HCT116 (cell line): ENCODE measurements around the gene PRMT7. TPM values are rescaled to one million over a fixed set of nuclear protein-coding genes. Genes with fewer than 3 reads are reported as not detected.

Experiments used
- ATAC-seq: fragments of 200-7000 bp; cut with Tn5 transposase; 2 replicates; pipeline ENCODE4 v1.9.1; 2020; ENCODE audit warnings: mild to moderate bottlenecking, moderate library complexity
- BruUV-seq: library from RNA; stranded (reverse); fragments of 400-500 nt; replicated peaks from 2 replicates; lab custom pipeline; 2021; lab: Mats Ljungman, UMichigan
- CTCF ChIA-PET: fragments of 300-600 bp; sonication (Branson Sonifier 250); formaldehyde crosslinking; loops from one replicate; lab custom pipeline; 2021; ENCODE audit warnings: antibody characterized with exemption; lab: Charles Lee
- POLR2A ChIA-PET: fragments of 300-600, 350-600 bp; sonication (Branson Sonifier 250); formaldehyde crosslinking; loops from one replicate; lab custom pipeline; 2021; ENCODE audit warnings: antibody characterized with exemption; lab: Charles Lee
- RAD21 ChIA-PET, 2 experiments: fragments of 300-600 bp; sonication (Branson Sonifier 250); formaldehyde crosslinking; loops; one replicate each; lab custom pipeline; 2023; ENCODE audit warnings: low total read pairs in 2 of 2; ENCODE audit not compliant: uncharacterized antibody in 2 of 2, unreplicated experiment in 2 of 2, low non-redundant PET in 1 of 2; lab: Charles Lee
- DNase-seq: peaks from one replicate; pipeline ENCODE4 v3.0.0-alpha.2; 2010; ENCODE audit warnings: low read depth, low spot score
- H2AFZ ChIP-seq: fragments of 200-600 bp; shearing (Covaris generic), sonication (generic); 2 replicates; pipeline ENCODE4 v1.6.1; 2017; ENCODE audit warnings: low read depth, mixed run types, mixed read lengths, antibody characterized with exemption, low read length; ENCODE audit not compliant: poor library complexity, severe bottlenecking
- H3K27ac ChIP-seq: 2 replicates; pipeline ENCODE4 v1.5.1; 2012; ENCODE audit warnings: low read depth, low read length
- H3K27me3 ChIP-seq: fragments of 200-600 bp; sonication (generic); 2 replicates; pipeline ENCODE4 v1.6.1; 2016; ENCODE audit warnings: mixed run types, low read length, mixed read lengths; ENCODE audit not compliant: insufficient read depth
- H3K36me3 ChIP-seq, 2 experiments: fragments of 200-500 bp in 1 of 2; fragments of 200-600 bp in 1 of 2; sonication (Bioruptor generic) in 1 of 2; sonication (generic) in 1 of 2; 2 replicates each; pipeline versions ENCODE4 v1.5.1 to v1.6.1; 2014 to 2016; ENCODE audit warnings: low read length in 2 of 2, inconsistent platforms in 1 of 2, mixed read lengths in 1 of 2, mixed run types in 1 of 2; ENCODE audit not compliant: insufficient read depth in 2 of 2, control insufficient read depth in 1 of 2
- H3K4me1 ChIP-seq, 2 experiments: fragments of 200-600 bp in 1 of 2; sonication (generic) in 1 of 2; 2 replicates each; pipeline versions ENCODE4 v1.5.1 to v1.6.1; 2012 to 2017; ENCODE audit warnings: low read length in 2 of 2, inconsistent platforms in 1 of 2, mild to moderate bottlenecking in 1 of 2, mixed read lengths in 1 of 2, mixed run types in 1 of 2, moderate library complexity in 1 of 2; ENCODE audit not compliant: insufficient read depth in 2 of 2, control insufficient read depth in 1 of 2
- H3K4me2 ChIP-seq: fragments of 200-600 bp; sonication (generic); 2 replicates; pipeline ENCODE4 v1.6.1; 2017; ENCODE audit warnings: mixed run types, low read length, mixed read lengths
- H3K4me3 ChIP-seq, 2 experiments: fragments of 200-600 bp in 1 of 2; sonication (generic) in 1 of 2; replicated peaks in 1 of 2; 2 replicates each; pipeline ENCODE4 v1.5.1; 2011 to 2016; ENCODE audit warnings: low read length in 2 of 2, control low read depth in 1 of 2, low read depth in 1 of 2, mild to moderate bottlenecking in 1 of 2, mixed read lengths in 1 of 2, mixed run types in 1 of 2
- H3K79me2 ChIP-seq: fragments of 200-600 bp; sonication (generic); 2 replicates; pipeline ENCODE4 v1.6.1; 2017; ENCODE audit warnings: mild to moderate bottlenecking, mixed run types, low read length, moderate library complexity, mixed read lengths; ENCODE audit not compliant: insufficient read depth
- H3K9ac ChIP-seq: fragments of 200-600 bp; sonication (generic); 2 replicates; pipeline ENCODE4 v1.6.1; 2016; ENCODE audit warnings: low read length, mixed read lengths
- H3K9me2 ChIP-seq: fragments of 200-600 bp; sonication (generic), shearing (Covaris generic); 2 replicates; pipeline ENCODE4 v1.6.1; 2017; ENCODE audit warnings: mixed run types, mild to moderate bottlenecking, moderate library complexity; ENCODE audit not compliant: insufficient read depth
- H3K9me3 ChIP-seq, 2 experiments: fragments of 200-500 bp in 1 of 2; fragments of 200-600 bp in 1 of 2; sonication (Bioruptor generic) in 1 of 2; sonication (generic) in 1 of 2; 2 replicates each; pipeline ENCODE4 v1.6.1; 2014 to 2017; ENCODE audit warnings: low read length in 2 of 2, mixed read lengths in 2 of 2, inconsistent platforms in 1 of 2, low read depth in 1 of 2, mild to moderate bottlenecking in 1 of 2, mixed run types in 1 of 2, moderate library complexity in 1 of 2; ENCODE audit not compliant: control insufficient read depth in 1 of 2, insufficient read depth in 1 of 2
- H4K20me1 ChIP-seq: fragments of 200-600 bp; sonication (generic), shearing (Covaris generic); 2 replicates; pipeline ENCODE4 v1.6.1; 2017; ENCODE audit warnings: mixed run types, mild to moderate bottlenecking, moderate library complexity; ENCODE audit not compliant: insufficient read depth
- intact Hi-C: fragments of 100-400 bp; cut with micrococcal nuclease; formaldehyde crosslinking; loops from 2 replicates; pipeline ENCODE4 v1.10.0; 2022
- total RNA-seq: library from RNA; stranded (reverse); gene quantifications from one replicate; pipeline ENCODE4 v1.2.1, GENCODE V29; 2021; ENCODE audit not compliant: unreplicated experiment
- TF ChIP-seq, protein P1 (sequence below): IDR thresholded peaks from 2 replicates; pipeline ENCODE4 v1.6.1; 2012; ENCODE audit warnings: low read depth
- TF ChIP-seq, protein P2 (sequence below): IDR thresholded peaks from 2 replicates; pipeline ENCODE4 v1.6.1; 2012

PRMT7 gene
- total RNA-seq, 1 experiment from 2014 or later = 34.4 TPM

DNA sequence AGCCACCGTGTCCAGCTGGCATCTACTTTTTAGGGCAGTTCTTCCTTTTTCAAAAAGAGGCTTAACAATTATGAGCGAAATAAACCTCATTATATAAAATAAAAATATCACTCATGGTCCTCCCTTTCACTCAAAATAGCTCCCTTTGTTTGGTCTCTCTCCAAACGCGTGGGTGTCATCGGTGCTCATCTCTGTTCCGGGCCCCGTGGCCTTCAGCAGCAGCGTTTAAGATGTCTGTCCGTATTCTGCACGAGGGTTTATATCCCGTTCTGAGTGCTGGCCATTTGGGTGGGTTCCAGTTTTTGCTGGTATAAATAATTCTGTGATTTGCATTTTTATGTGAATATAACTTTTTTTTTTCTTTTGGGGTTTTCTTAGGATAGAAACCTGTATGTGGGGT lies 33.4 kb downstream of the PRMT7 start (continued):
- TF ChIP-seq, protein P1, sequence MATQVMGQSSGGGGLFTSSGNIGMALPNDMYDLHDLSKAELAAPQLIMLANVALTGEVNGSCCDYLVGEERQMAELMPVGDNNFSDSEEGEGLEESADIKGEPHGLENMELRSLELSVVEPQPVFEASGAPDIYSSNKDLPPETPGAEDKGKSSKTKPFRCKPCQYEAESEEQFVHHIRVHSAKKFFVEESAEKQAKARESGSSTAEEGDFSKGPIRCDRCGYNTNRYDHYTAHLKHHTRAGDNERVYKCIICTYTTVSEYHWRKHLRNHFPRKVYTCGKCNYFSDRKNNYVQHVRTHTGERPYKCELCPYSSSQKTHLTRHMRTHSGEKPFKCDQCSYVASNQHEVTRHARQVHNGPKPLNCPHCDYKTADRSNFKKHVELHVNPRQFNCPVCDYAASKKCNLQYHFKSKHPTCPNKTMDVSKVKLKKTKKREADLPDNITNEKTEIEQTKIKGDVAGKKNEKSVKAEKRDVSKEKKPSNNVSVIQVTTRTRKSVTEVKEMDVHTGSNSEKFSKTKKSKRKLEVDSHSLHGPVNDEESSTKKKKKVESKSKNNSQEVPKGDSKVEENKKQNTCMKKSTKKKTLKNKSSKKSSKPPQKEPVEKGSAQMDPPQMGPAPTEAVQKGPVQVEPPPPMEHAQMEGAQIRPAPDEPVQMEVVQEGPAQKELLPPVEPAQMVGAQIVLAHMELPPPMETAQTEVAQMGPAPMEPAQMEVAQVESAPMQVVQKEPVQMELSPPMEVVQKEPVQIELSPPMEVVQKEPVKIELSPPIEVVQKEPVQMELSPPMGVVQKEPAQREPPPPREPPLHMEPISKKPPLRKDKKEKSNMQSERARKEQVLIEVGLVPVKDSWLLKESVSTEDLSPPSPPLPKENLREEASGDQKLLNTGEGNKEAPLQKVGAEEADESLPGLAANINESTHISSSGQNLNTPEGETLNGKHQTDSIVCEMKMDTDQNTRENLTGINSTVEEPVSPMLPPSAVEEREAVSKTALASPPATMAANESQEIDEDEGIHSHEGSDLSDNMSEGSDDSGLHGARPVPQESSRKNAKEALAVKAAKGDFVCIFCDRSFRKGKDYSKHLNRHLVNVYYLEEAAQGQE = no peak

DNA sequence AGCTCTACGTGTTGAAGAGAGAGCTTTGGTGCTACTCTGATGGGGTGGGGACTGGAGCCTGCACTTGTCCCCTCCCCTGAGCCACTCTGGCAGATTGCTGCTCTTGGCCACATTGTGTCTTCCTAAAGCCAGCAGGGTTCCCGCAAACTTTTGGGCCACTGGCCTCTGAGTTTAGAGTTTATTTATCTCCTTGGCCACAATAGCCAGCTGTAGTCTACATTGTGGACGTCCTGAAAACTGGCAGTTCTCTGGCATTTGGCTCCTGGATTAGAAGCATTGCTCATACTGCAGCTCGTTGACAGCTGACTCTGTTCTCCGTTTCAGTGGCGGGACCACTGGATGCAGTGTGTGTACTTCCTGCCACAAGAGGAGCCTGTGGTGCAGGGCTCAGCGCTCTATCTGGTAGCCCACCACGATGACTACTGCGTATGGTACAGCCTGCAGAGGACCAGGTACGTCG lies 34.6 kb downstream of the PRMT7 start:
- H3K79me2 ChIP-seq = no peaks in the 10 kb centered on the region
- no peak overlapping the region for H3K4me2 ChIP-seq
- no TSS peak for BruUV-seq
- no peaks in the 10 kb centered on the region for H3K9me3 ChIP-seq
- TF ChIP-seq, protein P2, sequence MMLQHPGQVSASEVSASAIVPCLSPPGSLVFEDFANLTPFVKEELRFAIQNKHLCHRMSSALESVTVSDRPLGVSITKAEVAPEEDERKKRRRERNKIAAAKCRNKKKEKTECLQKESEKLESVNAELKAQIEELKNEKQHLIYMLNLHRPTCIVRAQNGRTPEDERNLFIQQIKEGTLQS = no peak
- no peaks in the 10 kb centered on the region for H4K20me1 ChIP-seq
- H3K27me3 ChIP-seq = no peaks in the 10 kb centered on the region
- peaks cover 24 to 35% of the 10 kb centered on the region in 2 experiments; a peak in 3 of 4 replicates for H3K36me3 ChIP-seq
- no peak overlapping the region for H3K4me3 ChIP-seq
- H3K27ac ChIP-seq = no peak overlapping the region
- H3K4me1 ChIP-seq = no peaks in the 10 kb centered on the region
- H2AFZ ChIP-seq = no peak overlapping the region
- no peak for ATAC-seq
- H3K9ac ChIP-seq = no peak overlapping the region
- intact Hi-C loops = no loop called here
- no peaks in the 10 kb centered on the region for H3K9me2 ChIP-seq
- RAD21 ChIA-PET = no interaction called here
- no peak for DNase-seq
- CTCF ChIA-PET = no interaction called here
- POLR2A ChIA-PET = no interaction called here
